ENCODE measurements around the gene CCNK.

GRCh38 chr14:99550387-99550992, 69.3 kb downstream of the CCNK start:
- no peak for TF ChIP-seq CTCF (IDR thresholded peaks at IDR 0.05; ENCODE audit: insufficient read depth, low read length, poor library complexity, severe bottlenecking)
- TF ChIP-seq EZH2phosphoT487 (conservative IDR thresholded peaks at IDR 0.05; ENCODE audit: low read length), result no peak

Measured in SU-DHL-6 (cell line).